ENCODE results near the gene CFAP141.

- no peak for TF ChIP-seq EZH2 (IDR thresholded peaks at IDR 0.05; ENCODE audit: insufficient read depth, poor library complexity, severe bottlenecking)
- TF ChIP-seq EZH2phosphoT487 (IDR thresholded peaks at IDR 0.05; ENCODE audit: insufficient read depth, low read depth) = no peak
Observed at GRCh38 chr1:154222918-154223317, 16.8 kb upstream of the CFAP141 start.
